NK-92 treated with Interleukin-12 subunit alpha and Interleukin-12 subunit beta, amount 100 ng/mL, for 24 hours (cell line): ENCODE measurements around the gene ZMAT2.
"Not testable (repeated sequence)": the region's sequence is repeated elsewhere in the genome, so short reads cannot be mapped to it uniquely, and the experiment has no call there.

Experiments used
- DNase-seq: peaks from one replicate; lab custom pipeline; 2025; lab: John Stamatoyannopoulos, UW

ZMAT2 gene, protein sequence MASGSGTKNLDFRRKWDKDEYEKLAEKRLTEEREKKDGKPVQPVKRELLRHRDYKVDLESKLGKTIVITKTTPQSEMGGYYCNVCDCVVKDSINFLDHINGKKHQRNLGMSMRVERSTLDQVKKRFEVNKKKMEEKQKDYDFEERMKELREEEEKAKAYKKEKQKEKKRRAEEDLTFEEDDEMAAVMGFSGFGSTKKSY

GRCh38 chr5:140700177-140701144, at the start of gene ZMAT2:
TSS of gene ZMAT2 (plus strand) at chr5:140700447. CDS start at chr5:140700461, 14 bp downstream.
- DNase-seq: peak; percentile 85

DNA sequence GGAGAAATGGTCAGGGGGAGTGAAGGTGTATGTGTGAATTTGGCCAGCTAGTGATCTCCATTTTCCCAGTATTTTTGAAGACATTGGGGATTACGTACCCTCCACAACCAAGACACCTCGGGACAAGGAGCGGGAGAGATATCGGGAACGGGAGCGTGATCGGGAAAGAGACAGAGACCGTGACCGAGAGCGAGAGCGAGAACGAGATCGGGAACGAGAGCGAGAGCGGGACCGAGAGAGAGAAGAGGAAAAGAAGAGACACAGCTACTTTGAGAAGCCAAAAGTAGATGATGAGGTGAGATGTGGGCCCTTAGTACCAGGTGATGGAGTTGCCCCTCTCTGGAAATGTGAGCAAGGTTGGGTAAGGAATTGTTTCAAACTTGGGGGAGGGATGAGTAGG, 41.4 kb upstream of the ZMAT2 start:
- no peak for DNase-seq

DNA sequence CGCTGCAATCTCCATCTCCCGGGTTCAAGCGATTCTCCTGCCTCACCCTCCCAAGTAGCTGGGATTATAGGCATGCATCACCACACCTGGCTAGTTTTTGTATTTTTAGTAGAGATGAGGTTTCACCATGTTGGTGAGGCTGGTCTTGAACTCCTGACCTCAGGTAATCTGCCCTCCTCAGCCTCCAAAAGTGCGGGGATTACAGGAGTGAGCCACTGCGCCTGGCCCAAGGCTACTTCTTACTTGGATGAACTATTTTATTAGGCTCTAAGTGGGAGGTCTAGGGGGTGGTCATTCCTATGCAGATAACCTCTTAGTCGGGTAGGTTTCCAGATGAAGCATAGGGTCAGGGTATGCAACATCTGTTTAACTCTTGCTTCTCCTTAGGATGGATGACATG, 39.9 kb upstream of the ZMAT2 start:
- not testable (repeated sequence) for DNase-seq

DNA sequence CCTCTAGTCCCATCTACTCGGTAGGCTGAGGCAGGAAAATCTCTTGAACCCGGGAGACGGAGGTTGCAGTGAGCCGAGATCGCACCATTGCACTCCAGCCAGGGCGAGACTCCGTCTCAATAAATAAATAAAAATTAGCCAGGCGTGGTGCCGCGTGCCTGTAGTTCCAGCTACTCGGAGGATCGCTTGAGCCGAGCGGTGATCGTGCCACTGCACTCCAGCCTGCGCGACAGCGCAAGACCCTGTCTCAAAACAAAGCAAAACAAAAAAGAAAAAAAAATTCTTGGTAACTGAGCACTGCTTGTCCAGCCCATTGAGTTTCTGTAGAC, 36.3 kb upstream of the ZMAT2 start:
- no peak for DNase-seq

DNA sequence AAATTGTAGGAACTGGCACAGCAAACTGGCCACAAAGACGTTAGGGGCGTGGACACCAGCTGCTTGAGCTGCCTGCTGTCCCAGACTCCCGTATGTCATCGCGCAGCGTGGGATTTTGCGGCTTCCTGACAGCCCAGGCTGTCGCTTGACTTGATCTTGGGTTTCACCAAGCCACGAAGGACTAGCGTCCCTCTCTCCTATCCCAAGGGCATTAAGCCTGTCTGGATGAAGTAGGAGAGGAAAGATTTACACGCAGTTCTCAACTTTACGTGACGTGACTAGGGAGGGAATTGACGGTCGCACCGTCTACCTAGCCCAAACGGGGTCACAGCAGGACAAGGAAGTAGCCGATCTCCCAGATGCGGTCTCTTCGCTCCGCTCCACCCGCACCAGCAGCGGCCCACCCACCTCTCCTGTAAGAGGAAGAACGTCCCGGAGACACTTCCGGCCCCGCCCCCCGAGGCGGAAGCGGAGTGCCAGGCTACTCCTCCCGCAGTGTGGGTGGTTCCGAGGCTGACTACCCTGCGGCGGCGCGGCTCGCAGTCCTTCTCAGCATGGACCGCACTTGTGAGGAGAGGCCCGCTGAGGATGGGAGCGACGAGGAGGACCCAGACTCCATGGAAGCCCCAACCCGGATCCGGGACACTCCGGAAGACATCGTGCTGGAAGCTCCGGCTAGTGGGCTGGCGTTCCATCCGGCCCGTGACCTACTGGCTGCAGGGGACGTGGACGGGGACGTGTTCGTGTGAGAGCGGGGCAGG, 35.7 kb upstream of the ZMAT2 start, which contains the start of gene WDR55:
TSS of gene WDR55 (plus strand) at position 546 of the 761 bp plus-strand sequence. CDS start at position 555, 9 bp downstream.
- DNase-seq: peak; percentile 90

DNA sequence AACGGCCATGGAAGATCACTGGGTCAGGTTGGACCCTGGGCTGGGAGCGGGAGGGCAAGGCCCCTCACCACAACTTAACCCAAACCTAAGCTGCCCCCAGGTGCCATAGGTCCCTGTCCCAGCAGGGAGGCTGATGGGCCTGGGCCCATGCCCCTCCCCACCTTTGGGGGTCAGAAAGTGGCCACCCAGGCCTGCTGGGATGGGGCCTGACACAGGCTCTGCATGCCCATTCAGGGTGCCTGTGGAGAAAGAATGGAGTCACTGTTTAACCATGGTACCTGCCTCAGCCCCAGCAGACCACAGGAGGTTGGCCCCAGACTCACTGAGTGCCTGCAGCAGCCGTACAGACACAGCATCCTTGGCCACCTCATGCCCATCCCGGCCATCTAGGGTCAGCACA, 29.2 kb upstream of the ZMAT2 start:
- not testable (repeated sequence) for DNase-seq

- no peak for DNase-seq
These were observed 28.6 kb upstream of the ZMAT2 start for GRCh38 chr5:140671472-140672125.

DNA sequence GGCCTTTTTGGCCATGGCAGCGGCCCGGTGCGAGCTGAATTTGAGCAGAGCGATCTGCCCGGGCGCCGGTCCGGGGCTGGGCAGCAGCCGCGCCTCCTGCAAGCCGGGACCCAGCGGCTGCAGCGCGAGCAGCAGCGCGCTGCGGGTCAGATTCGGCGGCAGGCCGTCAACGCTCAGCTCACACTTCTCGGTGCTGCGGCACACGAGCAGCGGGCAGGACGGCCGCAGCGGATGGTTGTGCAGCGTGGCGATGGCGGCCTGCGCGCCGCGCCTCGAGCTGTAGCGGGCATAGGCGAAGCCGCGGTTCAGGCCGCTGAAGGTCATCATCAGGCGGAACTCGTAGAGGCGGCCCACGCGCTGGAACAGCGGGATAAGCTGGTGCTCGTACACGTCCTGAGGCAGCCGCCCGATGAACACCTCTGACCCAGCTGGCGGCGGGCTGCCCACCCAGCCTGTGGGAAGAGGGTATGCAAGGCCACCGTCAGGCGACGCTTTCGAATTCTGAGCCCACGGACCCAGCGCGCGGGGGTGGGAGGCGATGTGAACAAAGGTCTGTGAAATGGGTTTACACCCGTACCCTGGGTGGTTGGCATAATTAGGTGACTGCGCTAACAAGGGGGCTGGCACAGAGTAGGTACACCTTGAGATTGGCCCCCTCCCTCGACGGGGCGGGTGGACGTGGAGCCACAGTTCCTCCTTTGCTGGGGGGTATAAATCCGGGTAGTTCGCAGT, 27.6 kb upstream of the ZMAT2 start:
- DNase-seq: no peak

- DNase-seq: no peak
These were observed 26.9 kb upstream of the ZMAT2 start, which contains the start of gene DND1 for GRCh38 chr5:140673187-140673976. TSS of gene DND1 (minus strand) at chr5:140673576. CDS start at chr5:140673542, 34 bp downstream.

DNA sequence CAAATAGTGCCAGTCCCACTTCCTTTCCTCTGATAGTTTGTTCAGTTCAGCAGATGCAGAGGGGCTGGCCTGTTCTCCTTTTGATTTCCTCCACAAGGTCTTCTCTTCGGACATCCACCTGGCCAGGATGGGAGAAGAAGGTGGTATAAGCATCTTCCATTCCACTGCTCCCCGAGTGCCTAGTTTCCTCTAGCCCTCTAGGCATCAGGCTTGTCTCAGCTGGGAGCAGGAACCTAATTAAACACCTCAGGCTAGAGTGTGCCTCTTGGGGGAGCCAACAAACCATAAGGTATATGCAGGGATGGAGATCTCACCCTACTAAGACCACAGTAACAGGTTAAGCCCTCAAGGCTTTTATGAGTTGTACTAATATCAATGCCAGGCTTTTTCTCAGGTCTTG, 26.0 kb upstream of the ZMAT2 start:
- no peak for DNase-seq

- no peak for DNase-seq
These were observed 25.6 kb upstream of the ZMAT2 start for GRCh38 chr5:140674629-140675028.

DNA sequence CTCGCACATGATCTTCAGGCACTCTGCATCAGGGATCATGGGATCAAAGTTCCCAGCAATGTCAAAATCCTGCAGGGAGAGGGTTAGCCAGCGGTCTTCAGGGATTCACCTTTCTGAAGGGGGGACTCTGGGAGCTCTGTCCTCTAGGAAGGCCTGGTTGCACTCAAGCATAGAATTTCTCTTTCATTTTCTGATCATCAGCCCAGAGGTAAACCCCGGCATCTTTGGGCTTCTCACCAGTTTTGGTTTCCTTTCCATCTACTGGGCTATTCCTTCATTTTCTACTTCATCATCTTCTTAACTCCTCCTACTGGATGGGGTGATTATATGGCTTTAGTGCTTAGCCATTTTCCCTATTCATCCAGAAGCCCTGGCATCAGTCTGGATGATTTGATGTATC, 22.3 kb upstream of the ZMAT2 start:
- no peak for DNase-seq

GRCh38 chr5:140678993-140679392, 21.3 kb upstream of the ZMAT2 start:
- no peak for DNase-seq

DNA sequence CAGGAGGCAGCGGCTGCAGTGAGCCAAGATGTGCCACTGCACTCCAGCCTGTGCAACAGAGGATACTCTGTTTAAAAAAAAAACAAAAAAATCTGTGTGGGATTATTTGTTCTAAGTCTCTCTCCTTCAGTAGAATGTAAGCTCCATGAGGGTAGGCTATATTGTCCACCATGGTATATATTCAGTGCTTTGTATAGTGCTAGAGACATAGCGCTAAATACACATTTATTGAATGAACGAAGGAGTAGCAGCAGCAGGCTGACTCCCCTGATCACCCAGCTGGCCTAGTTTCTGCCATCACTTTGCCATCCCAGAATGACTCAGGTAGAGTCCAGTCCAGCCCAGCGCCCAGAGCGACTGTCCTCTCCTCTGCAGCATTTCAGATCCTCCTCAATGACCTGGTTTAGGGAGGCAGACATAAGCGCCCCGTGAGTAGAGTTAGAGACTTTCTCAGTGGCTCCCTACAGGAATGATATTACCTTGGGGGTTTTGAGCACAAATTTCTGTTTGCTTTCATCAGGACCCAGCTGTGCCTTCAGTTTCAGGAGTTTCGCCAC, 9.8 kb upstream of the ZMAT2 start:
- DNase-seq: no peak

DNA sequence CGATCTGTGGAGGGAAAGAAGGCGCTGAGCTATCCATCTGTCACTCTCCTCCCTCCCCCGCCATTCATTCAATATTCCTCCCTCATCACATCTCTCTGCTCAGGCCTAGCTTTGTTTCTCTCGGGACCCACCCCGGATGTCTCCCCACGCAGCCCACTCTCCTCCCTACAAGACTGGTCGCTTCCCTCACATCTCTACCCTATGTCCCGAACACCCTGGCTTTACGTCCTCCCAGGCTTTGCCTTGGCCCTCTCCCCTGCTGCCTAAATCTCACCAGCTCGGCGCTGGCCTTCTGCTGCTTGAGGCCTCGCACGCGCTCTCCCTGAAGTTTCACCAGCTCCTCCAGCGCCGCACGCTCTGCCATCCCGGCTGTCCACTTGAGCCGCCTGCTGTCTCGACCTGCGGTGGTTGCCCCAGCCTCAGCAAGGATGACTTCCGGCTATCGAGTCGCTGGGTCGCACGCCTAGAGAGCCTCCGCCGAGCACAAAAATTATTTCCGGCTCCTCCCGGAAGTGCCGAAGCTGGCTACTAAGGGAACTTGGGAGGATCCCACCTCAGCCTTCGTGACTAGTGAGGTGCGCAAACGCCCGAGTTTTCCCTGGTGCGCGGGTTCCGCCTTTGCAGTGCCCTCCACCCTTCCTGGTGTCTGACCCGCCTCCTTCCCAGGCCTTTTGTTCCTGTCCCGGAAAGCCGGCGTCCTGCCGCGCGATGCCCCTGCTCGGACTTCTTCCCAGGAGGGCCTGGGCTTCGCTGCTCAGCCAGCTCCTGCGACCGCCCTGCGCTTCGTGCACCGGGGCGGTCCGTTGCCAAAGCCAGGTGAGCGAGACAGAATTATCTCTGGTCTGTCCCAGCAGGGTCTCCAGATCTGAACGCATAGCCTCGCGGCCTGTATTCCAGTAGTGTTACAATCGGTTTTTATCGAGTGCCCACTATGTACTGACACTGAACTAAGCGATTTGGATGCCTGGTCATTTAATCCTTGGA, 9.0 kb upstream of the ZMAT2 start, which contains the start of the genes HARS1 and HARS2:
TSS of gene HARS1 (minus strand) at position 430 of the 984 bp plus-strand sequence. CDS start at position 364, 66 bp downstream.
TSS of gene HARS2 (plus strand) at position 515 of the 984 bp plus-strand sequence. CDS start at position 709, 194 bp downstream.
- DNase-seq: peak; percentile 81

- no peak for DNase-seq
These were observed 6.0 kb upstream of the ZMAT2 start for GRCh38 chr5:140694276-140694675.

GRCh38 chr5:140696891-140697492, 3.3 kb upstream of the ZMAT2 start:
- no peak for DNase-seq

DNA sequence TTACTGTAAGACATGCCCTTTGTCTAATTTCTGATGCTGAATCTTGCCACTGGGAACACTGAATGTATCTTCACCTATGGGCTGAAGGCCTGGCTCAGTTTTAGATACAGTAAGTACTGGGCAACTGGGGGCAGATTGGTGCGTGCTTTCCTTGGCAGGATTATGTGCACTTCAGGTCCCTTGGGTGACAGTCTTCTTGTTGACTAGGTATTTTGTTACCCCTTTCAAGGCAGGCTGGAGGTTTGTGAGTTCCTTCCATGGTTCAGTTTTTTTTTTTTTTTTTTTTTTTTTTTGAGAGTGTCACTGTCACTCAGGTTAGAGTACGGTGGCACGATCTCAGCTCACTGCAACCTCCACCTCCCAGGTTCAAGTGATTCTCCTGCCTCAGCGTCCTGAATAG, 7.6 kb downstream of the ZMAT2 start:
- DNase-seq: no peak
